ENCODE results near the gene CBLN1.

The CBLN1 gene

DNA sequence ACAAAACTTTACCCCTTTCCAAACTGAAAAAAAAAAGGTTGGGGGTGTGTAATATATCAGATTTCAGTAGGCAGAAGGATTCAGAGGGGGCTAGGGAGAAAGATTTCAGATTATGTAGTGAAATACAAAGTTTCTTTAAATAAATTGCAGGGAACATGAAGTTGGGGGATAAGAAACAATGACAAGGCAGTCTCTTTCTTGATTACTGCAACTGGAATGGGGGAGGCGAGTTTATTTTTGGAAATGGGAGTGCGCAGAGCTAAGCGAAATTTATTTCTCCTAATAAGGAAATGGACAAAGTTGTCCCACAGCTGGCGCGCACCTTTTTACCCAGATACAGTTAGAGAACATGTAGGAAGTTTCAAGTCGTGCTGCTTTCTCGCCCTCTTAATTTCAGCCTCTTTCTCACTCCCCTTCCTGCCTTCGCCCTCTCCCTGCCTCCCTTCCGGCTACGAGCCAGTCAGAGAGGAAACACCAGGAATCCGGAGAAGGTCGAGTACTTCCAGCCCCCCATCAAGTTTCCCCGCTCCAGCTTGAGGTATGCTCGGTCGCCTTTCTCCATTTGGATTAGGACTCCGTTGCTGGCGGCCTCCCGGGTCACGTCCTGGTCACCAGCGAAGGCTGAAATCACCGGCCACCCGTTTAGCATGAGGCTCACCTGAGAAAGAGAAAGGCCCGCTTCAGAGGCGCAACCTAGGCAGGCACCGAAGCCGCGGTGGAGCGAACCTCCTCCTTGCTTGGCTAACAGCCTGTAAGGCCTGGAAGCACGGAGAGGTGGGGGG is 2.5 kb downstream of the CBLN1 start:
- in situ Hi-C loops (cut with HindIII; ENCODE audit: low pct_ligation_motif_present, low pct_unique_long_range_greater_than_20kb, low sequenced_read_pairs): no loop called here
- no peak for DNase-seq

DNA sequence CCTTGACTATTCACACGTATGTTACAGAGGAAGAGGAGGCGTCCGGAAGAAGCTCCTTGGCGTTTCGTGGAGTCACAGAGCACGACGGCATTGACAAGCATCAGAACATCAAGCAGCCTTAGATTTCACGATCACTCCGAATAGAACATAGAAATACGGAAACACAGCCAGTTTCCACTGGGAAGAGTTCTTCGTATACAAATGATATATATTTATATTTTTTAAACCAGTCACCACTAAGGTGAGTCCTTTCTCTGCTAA is 3.1 kb downstream of the CBLN1 start:
- no peak for DNase-seq
- in situ Hi-C loops (cut with HindIII; ENCODE audit: low pct_ligation_motif_present, low pct_unique_long_range_greater_than_20kb, low sequenced_read_pairs): no loop called here

DNA sequence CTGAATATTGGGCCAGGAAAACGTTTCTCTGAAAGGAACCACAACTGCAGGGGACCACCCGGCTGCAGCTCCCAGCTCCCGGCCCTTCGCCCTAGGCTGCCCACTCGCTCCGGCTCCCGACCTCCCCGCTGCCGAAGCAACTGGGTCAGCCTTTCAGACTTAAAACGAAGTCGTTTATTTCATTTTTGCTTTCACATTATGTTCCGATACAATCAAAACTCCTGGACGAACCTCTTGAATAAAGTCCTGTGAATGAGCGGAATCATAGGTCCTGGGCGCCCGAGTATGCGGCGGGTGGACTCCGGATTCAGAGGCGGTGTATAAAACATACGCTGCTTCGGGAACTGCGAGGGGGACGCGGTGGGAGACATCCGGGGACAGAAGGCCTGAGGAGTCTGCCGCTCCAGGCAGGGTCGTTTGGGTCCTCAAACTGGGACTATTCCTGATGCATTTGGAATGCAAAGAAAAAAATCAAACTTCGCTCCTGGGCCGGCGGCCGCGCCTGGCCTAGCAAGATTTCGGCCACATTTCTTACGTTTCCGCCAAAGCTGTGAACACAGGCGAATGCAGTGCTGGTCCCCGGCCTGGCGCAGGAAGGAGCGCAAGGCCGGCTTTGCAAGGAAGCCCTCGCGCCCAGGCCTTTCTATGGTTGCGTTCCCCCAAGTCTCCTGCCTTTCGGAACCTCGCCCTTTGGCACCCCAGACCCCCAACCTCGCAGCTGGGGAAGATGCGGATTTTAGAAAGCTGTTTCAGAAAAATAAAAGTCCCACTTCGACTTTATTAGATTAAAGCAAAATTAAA is 3.7 kb downstream of the CBLN1 start:
- DNase-seq: no peak
- in situ Hi-C loops (cut with HindIII; ENCODE audit: low pct_ligation_motif_present, low pct_unique_long_range_greater_than_20kb, low sequenced_read_pairs): no loop called here

DNA sequence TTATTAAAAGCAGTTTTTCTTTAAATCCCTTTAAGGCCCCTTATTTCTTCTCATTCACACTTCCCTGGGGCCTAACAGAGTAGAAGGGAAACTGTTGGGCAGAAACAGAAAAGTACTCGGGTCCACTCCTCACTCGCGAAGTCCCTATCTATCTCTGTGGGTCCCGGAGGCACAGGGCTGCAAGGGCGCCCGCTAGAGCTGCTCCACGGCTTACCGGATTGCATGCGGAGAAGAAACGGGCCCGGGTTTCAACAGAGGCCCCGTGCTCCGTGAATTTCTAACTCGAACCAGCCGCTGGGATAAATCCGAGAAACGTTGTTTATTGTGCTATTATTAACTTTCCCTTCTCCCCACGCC is 4.3 kb downstream of the CBLN1 start:
- in situ Hi-C loops (cut with HindIII; ENCODE audit: low pct_ligation_motif_present, low pct_unique_long_range_greater_than_20kb, low sequenced_read_pairs): no loop called here
- no peak for DNase-seq

DNA sequence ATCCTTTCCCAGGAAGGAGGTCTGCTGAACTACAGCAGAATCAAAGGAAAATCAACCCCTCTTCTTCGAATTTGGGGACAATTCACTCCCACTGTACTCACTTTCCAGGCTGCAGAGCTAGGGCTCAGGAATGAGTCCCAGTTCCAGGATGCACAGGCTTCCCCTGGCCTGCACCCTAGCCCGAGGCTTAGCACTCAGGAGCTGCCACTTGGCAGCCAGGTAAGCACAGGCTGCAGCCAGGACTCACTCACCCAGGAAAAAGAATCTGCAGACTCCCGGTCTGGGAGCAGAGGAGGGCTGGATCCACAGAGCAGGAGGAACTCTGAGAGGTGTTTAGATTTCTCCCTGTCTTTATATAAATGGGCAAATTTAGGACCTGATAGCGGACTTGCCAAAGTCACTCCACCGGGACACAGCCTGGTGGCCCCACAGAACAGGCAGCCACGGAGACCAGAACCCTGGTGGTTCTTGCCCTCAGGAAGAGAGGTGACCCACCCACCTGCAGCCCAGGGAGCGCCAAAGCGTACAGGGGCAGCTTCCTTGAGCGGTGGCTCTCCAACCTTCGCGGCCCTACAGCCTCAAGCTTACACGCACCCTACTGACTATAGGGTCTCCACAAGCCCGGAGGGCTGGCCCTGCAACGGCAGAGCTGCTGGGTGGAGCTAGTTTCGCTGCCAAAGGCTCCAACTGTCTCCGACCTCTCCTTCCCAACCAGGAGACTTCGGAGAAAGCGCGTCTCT is 4.8 kb downstream of the CBLN1 start:
- in situ Hi-C loops (cut with HindIII; ENCODE audit: low pct_ligation_motif_present, low pct_unique_long_range_greater_than_20kb, low sequenced_read_pairs): no loop called here
- DNase-seq: no peak

DNA sequence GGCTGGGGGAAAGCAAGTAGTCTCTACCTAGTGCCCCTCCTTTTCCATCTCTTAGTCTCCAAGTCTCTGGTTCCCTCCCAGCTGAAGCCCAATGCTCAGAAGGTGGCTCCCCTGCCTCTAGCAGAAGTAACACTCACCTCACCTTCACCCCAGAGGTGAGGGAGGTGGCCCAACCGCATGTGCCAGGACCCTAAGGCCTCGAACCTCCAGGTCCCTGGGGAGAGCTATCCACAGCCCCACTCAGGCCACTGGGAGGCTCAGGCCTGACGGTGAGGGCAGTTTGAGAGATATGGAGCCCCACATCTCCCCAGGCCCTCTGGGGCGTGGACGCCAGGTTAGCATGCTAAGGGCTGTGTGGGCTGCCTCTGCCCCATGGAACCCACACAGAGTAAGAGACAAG is 5.8 kb downstream of the CBLN1 start:
- in situ Hi-C loops (cut with HindIII; ENCODE audit: low pct_ligation_motif_present, low pct_unique_long_range_greater_than_20kb, low sequenced_read_pairs): no loop called here
- DNase-seq: no peak

DNA sequence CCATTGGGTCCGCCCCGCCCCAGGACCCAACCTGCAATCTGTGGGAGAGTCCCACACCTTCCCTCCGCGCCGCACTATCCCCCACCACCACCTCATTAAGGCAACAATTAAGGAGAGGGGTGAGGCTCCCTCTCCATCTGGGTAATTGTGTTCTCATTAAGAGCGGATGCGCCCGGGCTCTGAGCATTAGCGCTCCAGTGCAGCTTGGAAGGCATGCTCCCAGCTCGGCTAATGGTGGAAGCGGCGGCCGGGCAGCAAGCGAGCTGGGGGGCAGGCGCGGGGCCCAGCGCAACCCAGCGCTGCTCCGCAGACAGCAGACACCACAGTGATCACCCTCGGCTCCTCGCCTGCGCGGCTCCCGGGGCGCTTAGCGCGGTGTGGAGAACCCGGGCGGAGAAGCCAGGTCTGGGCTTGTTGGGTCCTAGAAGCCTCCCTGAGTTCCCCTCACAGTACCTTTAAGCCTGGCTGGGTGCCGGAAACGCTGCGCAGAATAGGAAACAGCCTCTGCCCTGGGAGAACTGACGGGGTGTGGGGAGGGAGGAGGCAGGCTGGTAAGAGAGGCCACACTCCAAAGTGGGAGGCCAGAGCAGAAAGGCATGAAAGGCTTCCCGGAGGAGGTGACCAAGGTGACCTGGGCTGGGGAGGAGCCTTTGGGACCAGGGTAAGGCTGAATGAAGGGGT is 6.4 kb downstream of the CBLN1 start:
- in situ Hi-C loops (cut with HindIII; ENCODE audit: low pct_ligation_motif_present, low pct_unique_long_range_greater_than_20kb, low sequenced_read_pairs): no loop called here
- no peak for DNase-seq

DNA sequence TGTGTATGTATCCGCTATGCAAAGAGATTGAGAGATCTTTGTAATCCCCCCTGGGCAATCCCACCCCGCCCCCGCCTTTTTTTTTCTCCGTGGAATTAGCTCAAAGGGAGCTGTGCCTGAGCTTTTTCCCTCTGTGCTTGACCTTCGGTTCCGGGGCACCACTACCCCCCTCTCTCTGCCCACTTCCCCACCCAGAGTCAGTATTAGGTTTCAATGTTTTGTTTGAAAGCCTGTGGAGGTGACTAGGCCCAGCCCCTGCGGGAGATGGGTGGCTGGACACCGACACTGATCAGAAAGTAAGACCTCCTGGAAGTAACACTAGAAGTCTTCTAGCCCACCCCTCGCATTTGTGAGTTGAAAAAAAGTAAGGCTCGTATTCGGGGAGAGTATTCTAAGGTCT is 7.0 kb downstream of the CBLN1 start:
- no peak for DNase-seq
- in situ Hi-C loops (cut with HindIII; ENCODE audit: low pct_ligation_motif_present, low pct_unique_long_range_greater_than_20kb, low sequenced_read_pairs): no loop called here

DNA sequence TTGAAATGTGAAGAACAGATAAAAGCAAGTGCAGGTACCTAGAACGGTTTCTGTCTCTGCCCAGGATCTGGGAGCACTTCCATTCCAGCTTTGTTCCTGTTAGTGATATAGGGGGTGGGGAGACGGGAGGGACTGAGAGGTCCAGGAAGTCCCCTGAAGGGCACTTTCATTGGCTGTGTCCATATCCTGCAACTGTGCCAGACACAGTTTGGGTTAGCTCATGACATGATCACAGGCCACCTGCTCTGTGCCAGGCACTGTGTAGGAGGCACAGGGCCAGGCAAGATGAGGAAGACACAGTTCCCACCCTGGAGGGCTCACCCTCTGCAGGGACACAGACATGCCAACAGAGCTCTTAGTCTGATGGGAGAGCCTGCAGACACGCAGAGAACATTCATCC is 7.9 kb downstream of the CBLN1 start:
- DNase-seq: no peak
- in situ Hi-C loops (cut with HindIII; ENCODE audit: low pct_ligation_motif_present, low pct_unique_long_range_greater_than_20kb, low sequenced_read_pairs): no loop called here

DNA sequence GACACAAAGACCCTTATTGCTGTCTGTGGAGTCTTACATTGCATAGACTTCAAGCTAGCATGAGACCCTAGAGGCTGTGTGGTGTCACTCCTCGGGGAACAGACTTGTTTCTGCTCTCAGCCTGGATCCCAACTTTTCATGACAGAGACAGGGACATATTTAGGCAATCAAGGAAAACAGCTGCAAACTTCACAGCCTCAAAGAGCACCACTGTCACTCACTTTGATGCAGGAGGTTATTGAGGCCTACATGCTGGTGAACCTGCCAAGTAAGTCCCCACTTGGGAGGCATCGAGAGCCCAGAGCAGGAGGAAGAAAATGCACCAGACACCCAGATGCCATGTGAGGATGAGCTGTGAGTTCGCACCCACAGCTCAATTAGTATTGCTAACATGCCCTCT is 10.3 kb downstream of the CBLN1 start:
- in situ Hi-C loops (cut with HindIII; ENCODE audit: low pct_ligation_motif_present, low pct_unique_long_range_greater_than_20kb, low sequenced_read_pairs): no loop called here
- no peak for DNase-seq

DNA sequence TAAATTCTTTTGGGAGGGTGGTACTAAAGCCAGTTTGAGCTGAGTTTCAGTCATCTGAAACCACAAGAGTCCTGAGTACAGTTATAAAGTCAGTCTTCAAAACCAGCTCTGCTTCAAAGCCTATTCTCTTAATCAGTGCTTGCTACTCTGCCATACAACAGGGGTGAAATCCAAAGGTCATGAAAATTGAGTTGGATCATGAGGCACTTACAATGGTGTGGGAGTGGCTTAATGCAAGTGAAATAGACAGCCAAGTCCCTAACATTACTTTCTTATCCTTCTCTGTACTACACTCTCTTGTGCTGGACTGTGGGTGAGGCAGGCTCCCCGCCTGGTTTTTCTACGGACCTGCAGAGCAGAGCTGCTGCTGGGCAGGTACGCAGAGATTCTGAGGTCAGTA is 12.4 kb downstream of the CBLN1 start:
- in situ Hi-C loops (cut with HindIII; ENCODE audit: low pct_ligation_motif_present, low pct_unique_long_range_greater_than_20kb, low sequenced_read_pairs): no loop called here
- no peak for DNase-seq

DNA sequence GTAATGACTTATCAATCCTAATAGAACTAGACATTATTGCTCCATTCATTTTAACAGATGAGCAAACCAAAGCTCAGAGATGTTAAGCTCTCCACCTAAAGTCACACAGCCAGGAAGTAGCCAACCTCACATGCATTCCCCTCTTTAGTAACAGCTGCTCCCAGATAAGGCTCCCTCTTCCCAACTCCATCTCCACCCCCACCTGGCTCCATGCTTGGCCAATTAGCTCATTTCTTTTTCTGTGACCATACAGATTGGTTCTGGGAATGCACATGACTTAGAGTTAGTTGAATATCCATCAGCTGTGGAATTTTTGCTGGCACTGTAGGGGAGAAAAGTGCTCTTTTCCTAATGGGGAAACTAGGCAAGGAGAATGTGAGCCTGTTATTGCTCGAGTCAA is 13.0 kb downstream of the CBLN1 start:
- in situ Hi-C loops (cut with HindIII; ENCODE audit: low pct_ligation_motif_present, low pct_unique_long_range_greater_than_20kb, low sequenced_read_pairs): no loop called here
- DNase-seq: no peak

DNA sequence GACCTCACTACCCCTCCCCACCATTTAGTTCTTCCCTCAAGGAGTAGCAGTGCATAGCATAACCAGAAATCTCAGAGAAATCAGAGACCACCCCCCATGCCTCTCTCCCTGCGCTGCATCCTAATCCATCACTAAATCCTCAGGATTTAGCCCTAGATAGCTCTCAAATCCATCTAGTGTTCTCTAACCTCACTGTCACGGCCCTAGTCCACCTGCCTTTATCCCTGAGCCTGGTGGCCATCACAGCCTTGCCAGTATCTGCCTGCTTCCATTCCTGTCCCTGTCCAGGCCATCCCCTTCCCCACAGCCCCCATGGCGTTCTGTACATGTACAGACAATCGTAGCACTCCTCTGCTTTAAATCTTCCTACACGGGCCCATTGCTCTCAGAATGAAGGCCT is 19.1 kb downstream of the CBLN1 start:
- in situ Hi-C loops (cut with HindIII; ENCODE audit: low pct_ligation_motif_present, low pct_unique_long_range_greater_than_20kb, low sequenced_read_pairs): no loop called here
- DNase-seq: no peak

DNA sequence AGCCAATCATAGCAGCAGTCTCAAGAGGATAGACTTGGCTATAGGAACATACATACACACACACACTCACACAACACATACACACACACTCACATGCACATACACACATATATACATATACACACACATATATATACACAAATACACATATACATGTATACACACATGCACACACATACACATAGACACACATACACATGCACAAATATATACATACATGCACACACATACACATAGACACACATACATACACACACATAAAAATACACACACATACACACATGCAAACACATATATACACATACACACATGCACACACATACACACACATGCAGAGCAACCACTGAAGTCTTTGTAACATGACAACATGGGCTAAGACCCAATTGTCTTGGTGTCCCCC is 19.7 kb downstream of the CBLN1 start:
- in situ Hi-C loops (cut with HindIII; ENCODE audit: low pct_ligation_motif_present, low pct_unique_long_range_greater_than_20kb, low sequenced_read_pairs): no loop called here
- no peak for DNase-seq

DNA sequence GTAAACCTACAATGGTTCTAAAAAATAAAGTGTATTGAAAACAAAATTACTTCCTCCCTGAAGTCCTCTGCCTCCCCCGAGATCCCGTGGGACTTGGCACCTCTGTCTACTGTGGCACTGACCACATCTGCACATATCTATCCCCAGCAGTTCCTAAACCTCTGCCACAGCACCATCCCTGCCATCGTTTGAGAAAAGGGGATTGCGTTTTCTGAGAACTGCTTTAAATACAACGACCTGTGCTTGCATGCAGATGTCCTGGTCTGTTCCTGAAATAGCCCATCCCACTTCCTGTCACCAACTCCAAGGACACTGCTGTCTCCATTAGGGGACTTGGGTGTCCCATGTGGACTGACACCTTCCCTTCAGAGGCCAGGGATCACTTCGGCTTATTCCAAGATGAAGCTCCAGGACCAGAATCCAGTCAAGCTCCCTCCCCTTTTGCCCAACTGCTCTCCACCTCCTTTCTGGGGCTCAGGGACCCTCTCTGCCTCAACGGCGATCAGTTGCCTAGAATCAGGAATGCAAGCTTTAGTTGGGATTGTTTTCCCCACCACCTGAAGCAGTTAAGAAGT is 20.6 kb downstream of the CBLN1 start:
- no peak for DNase-seq
- in situ Hi-C loops (cut with HindIII; ENCODE audit: low pct_ligation_motif_present, low pct_unique_long_range_greater_than_20kb, low sequenced_read_pairs): no loop called here

DNA sequence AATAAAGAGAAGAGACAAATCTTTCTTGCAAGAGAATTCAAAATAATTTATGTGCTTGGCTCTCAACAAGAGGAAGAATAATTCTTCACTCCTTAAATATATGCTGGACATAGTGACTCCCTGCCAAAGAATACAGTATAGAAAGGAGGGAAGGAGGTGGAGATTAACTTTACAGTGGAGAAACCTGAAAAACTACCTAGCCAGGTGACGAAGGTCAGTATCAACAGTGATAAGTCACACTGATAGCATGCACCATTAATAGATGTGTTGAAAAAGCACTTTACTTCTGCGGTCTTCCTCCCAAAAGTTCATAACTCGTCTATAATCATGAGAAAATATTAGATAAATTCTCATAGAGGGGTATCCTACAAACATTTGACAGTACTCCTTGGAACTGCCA is 21.4 kb downstream of the CBLN1 start:
- DNase-seq: no peak
- in situ Hi-C loops (cut with HindIII; ENCODE audit: low pct_ligation_motif_present, low pct_unique_long_range_greater_than_20kb, low sequenced_read_pairs): no loop called here

DNA sequence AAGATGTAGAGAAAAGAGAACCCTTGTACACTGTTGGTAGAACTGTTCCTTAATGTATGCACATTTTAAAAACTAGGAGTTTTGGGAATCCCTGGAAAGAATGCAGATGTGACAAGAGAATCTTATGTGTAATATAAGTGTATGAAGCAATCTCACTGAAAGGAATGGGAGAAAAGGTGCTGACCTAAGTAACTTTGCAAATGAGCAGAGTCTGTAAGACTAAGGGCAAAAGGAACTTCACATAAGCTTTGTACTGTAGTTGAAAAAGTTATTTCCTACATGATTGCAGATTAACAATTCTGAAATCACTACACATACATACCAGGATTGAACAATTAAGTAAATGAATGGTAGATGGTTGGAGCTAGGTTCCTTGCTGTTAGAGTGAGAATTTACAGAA is 22.3 kb downstream of the CBLN1 start:
- in situ Hi-C loops (cut with HindIII; ENCODE audit: low pct_ligation_motif_present, low pct_unique_long_range_greater_than_20kb, low sequenced_read_pairs): no loop called here

DNA sequence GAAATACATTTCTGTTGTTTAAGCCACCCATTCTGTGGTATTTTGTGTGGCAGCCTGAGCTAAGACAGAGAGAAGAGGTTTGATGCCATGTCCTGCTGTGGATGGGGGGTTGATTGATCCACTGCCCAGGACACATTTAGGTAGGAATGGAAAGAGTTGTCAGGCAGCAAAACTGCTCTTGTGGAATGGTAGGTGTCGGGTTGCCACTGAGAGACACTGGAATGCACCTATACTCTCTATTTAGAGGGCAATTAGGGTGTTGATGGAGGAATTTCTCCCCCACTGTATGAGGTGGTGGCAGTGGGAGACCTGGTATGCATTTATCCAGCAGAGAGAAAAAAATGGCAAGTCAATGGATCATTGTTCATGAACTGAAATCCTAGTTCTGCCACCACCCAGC is 30.9 kb downstream of the CBLN1 start:
- in situ Hi-C loops (cut with HindIII; ENCODE audit: low pct_ligation_motif_present, low pct_unique_long_range_greater_than_20kb, low sequenced_read_pairs): no loop called here

More for the DNA sequence above, 22.3 kb downstream of the CBLN1 start:
- no peak for DNase-seq

DNA sequence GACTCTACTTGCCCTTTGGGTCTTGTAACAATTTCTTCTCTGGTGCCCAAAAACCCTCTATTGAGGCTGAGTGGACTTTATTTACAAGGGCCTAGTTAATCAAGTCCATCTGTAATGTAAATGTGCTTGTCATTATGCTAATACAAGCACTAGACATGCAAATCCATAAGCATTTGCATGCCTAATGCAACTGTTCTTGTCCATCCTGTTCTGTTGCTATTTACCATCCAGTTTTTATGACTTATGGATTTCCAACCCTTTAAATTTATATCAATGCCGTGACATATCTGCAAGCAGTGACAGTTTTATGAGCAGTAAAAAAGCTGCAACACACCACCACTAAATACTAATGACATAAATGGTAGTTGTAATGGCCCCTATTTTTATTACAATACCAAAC is 33.4 kb downstream of the CBLN1 start:
- in situ Hi-C loops (cut with HindIII; ENCODE audit: low pct_ligation_motif_present, low pct_unique_long_range_greater_than_20kb, low sequenced_read_pairs): no loop called here
- no peak for DNase-seq

More for the DNA sequence above, 30.9 kb downstream of the CBLN1 start:
- no peak for DNase-seq
